Measurements from ENCODE around the gene RHBDD3. TPM values are rescaled to one million over a fixed set of nuclear protein-coding genes. Genes with fewer than 3 reads are reported as not detected.

The RHBDD3 gene
- total and polyA plus RNA-seq, 2 experiments from 2014 or later, result 55.0 to 115 TPM

- H3K4me1 ChIP-seq (ENCODE audit: insufficient read depth), result peaks cover 5% of the 10 kb centered on the region; the same call in 1 of the 2 replicates
- peak; percentile 89 for DNase-seq (ENCODE audit: low spot score)
- no peak overlapping the region for H3K4me3 Mint-ChIP-seq
These were observed 45.4 kb upstream of the RHBDD3 start for GRCh38 chr22:29313126-29313575.

GRCh38 chr22:29312218-29313125 lies 44.7 kb upstream of the RHBDD3 start:
- Histone ChIP-seq H3F3A (replicated peaks; ENCODE audit: low read depth) (peaks cover 26% of the 10 kb centered on the region), H3K27ac (ENCODE audit: low read depth) (no peak overlapping the region), H3K9me2 (ENCODE audit: insufficient read depth) (no peaks in the 10 kb centered on the region), H3K27me3 (ENCODE audit: insufficient read depth) (peaks cover 50% of the 10 kb centered on the region), H3K79me2 (replicated peaks; ENCODE audit: insufficient read depth) (no peaks in the 10 kb centered on the region), H3K36me3 (ENCODE audit: insufficient read depth) (no peaks in the 10 kb centered on the region), H3K4me1 (ENCODE audit: insufficient read depth) (peaks cover 5% of the 10 kb centered on the region; the same call in 1 of the 2 replicates), H3K4me2 (no peak overlapping the region), H4K20me1 (replicated peaks; ENCODE audit: insufficient read depth) (peaks cover 9% of the 10 kb centered on the region), H2AFZ (no peak overlapping the region), H3K4me3 (no peak overlapping the region)
- Mint-ChIP-seq H3K4me3 (no peak overlapping the region), H3K36me3 (ENCODE audit: low read depth) (peaks cover 7% of the 10 kb centered on the region; the same call in 1 of the 3 replicates), H3K27ac (no peak overlapping the region), H3K9me3 (peaks cover 21% of the 10 kb centered on the region), H3K4me1 (peaks cover 27% of the 10 kb centered on the region), H3K27me3 (ENCODE audit: insufficient read depth, low read depth, poor library complexity) (peaks cover 41% of the 10 kb centered on the region)
- no peak for ATAC-seq
- no peak for DNase-seq (ENCODE audit: low spot score)
- TF ChIP-seq STAT1 (IDR thresholded peaks at IDR 0.05; ENCODE audit: unreplicated experiment) (no peak), POLR2AphosphoS5 (IDR thresholded peaks at IDR 0.05; ENCODE audit: low read depth) (no peak), EZH2phosphoT487 (IDR thresholded peaks at IDR 0.05; ENCODE audit: unreplicated experiment) (no peak), EZH2 (IDR thresholded peaks at IDR 0.05; ENCODE audit: low read depth, unreplicated experiment) (no peak), NANOG (IDR thresholded peaks at IDR 0.05; ENCODE audit: borderline replicate concordance) (no peak), REST (IDR thresholded peaks at IDR 0.05; ENCODE audit: unreplicated experiment) (no peak), CTCF (conservative IDR thresholded peaks at IDR 0.05; ENCODE audit: low read depth in 2 of 2) (no peak)

More at GRCh38 chr22:29313126-29313575, 45.4 kb upstream of the RHBDD3 start:
- H3K27me3 Mint-ChIP-seq (ENCODE audit: insufficient read depth, low read depth, poor library complexity), result peaks cover 47% of the 10 kb centered on the region
- Histone ChIP-seq H3K36me3 (ENCODE audit: insufficient read depth) (no peaks in the 10 kb centered on the region), H3K27me3 (ENCODE audit: insufficient read depth) (peaks cover 54% of the 10 kb centered on the region), H3F3A (replicated peaks; ENCODE audit: low read depth) (peaks cover 24% of the 10 kb centered on the region), H3K4me3 (no peak overlapping the region), H2AFZ (no peak overlapping the region), H3K9me2 (ENCODE audit: insufficient read depth) (no peaks in the 10 kb centered on the region), H4K20me1 (replicated peaks; ENCODE audit: insufficient read depth) (peaks cover 9% of the 10 kb centered on the region), H3K27ac (ENCODE audit: low read depth) (no peak overlapping the region), H3K4me2 (no peak overlapping the region), H3K79me2 (replicated peaks; ENCODE audit: insufficient read depth) (no peaks in the 10 kb centered on the region)
- peaks cover 7% of the 10 kb centered on the region; the same call in 1 of the 3 replicates for H3K36me3 Mint-ChIP-seq (ENCODE audit: low read depth)
- no peak overlapping the region for H3K27ac Mint-ChIP-seq
- H3K4me1 Mint-ChIP-seq, result peaks cover 24% of the 10 kb centered on the region
- H3K9me3 Mint-ChIP-seq, result peaks cover 21% of the 10 kb centered on the region
- peak; percentile 62 for ATAC-seq
- TF ChIP-seq CREB1 (CRISPR knock-in tag; IDR thresholded peaks at IDR 0.05; ENCODE audit: low read depth) (peak; percentile 71), CTCF (conservative IDR thresholded peaks at IDR 0.05; ENCODE audit: low read depth in 2 of 2) (peak; percentile 85 to 99), EZH2phosphoT487 (IDR thresholded peaks at IDR 0.05; ENCODE audit: unreplicated experiment) (no peak)
